Endodermal cell (in vitro differentiated cells): Measurements from ENCODE around the gene S100A12. TPM values are rescaled to one million over a fixed set of nuclear protein-coding genes. Genes with fewer than 3 reads are reported as not detected.

Experiments
- DNase-seq: peaks from one replicate; pipeline ENCODE4 v3.0.0-alpha.2; 2017
- H3K27ac ChIP-seq: 2 replicates; pipeline ENCODE4 v1.5.1; 2013; ENCODE audit warnings: mild to moderate bottlenecking, low read depth, low read length, moderate library complexity
- H3K27me3 ChIP-seq: 2 replicates; pipeline ENCODE4 v1.6.1; 2013; ENCODE audit warnings: mild to moderate bottlenecking, low read length, moderate library complexity; ENCODE audit not compliant: insufficient read depth, control insufficient read depth, poor library complexity, severe bottlenecking
- H3K36me3 ChIP-seq: 2 replicates; pipeline ENCODE4 v1.7.0; 2013; ENCODE audit warnings: mild to moderate bottlenecking, low read length, moderate library complexity; ENCODE audit not compliant: control insufficient read depth, insufficient read depth
- H3K4me1 ChIP-seq: one replicate; pipeline ENCODE4 v1.7.0; 2013; ENCODE audit warnings: low read length; ENCODE audit not compliant: control insufficient read depth, insufficient read depth
- H3K4me3 ChIP-seq: 2 replicates; pipeline ENCODE4 v1.5.1; 2013; ENCODE audit warnings: mild to moderate bottlenecking, low read length, moderate library complexity
- H3K9ac ChIP-seq: 2 replicates; pipeline ENCODE4 v1.6.1; 2013; ENCODE audit warnings: mild to moderate bottlenecking, low read length, moderate library complexity; ENCODE audit not compliant: poor library complexity, severe bottlenecking; ENCODE audit errors: extremely low read depth
- H3K9me3 ChIP-seq: 2 replicates; pipeline ENCODE4 v1.6.1; 2013; ENCODE audit warnings: mild to moderate bottlenecking, low read length, moderate library complexity; ENCODE audit not compliant: control insufficient read depth
- H3K27ac Mint-ChIP-seq: 2 replicates; pipeline ENCODE4 v1.8.0; 2020; ENCODE audit warnings: mixed read lengths
- H3K27me3 Mint-ChIP-seq: 2 replicates; pipeline ENCODE4 v1.8.0; 2021; ENCODE audit warnings: mild to moderate bottlenecking, mixed read lengths; ENCODE audit not compliant: insufficient read depth
- H3K36me3 Mint-ChIP-seq: 2 replicates; pipeline ENCODE4 v1.8.0; 2020; ENCODE audit warnings: low read depth, mixed read lengths
- H3K4me1 Mint-ChIP-seq: 2 replicates; pipeline ENCODE4 v1.8.0; 2020; ENCODE audit warnings: mixed read lengths
- H3K4me3 Mint-ChIP-seq: 2 replicates; pipeline ENCODE4 v1.8.0; 2020; ENCODE audit warnings: mild to moderate bottlenecking, moderate library complexity, mixed read lengths
- H3K9me3 Mint-ChIP-seq: 2 replicates; pipeline ENCODE4 v1.8.0; 2020; ENCODE audit warnings: mild to moderate bottlenecking, mixed read lengths
- CTCF ChIP-seq: fragments of 200-600 bp; sonication (generic); conservative IDR thresholded peaks from 2 replicates; pipeline ENCODE4 v1.5.0; 2021; ENCODE audit warnings: antibody characterized with exemption, mild to moderate bottlenecking
- WGBS, 2 experiments: methylation state at CpG; one replicate each; pipeline versions ENCODE4 v1.1.5 to v1.1.7; 2013; ENCODE audit warnings: missing lambda C conversion rate in 2 of 2, mixed read lengths in 1 of 2; ENCODE audit not compliant: insufficient coverage in 1 of 2, insufficient read length in 1 of 2; 5-methylcytosine and 5-hydroxymethylcytosine counted together
- total RNA-seq, 2 donors: library from RNA; stranded (reverse); fragmentation: NEBNext Ultra II Directional in 1 of 2; extraction: Animal tissue kit (Norgen Biotek cat#: 25700) in 1 of 2; gene quantifications; 2 replicates in 1 of 2; 3 replicates in 1 of 2; pipeline ENCODE4 v1.2.1, GENCODE V29; 2021

The S100A12 gene
- total RNA-seq, 2 donors from 2014 or later: not detected

DNA sequence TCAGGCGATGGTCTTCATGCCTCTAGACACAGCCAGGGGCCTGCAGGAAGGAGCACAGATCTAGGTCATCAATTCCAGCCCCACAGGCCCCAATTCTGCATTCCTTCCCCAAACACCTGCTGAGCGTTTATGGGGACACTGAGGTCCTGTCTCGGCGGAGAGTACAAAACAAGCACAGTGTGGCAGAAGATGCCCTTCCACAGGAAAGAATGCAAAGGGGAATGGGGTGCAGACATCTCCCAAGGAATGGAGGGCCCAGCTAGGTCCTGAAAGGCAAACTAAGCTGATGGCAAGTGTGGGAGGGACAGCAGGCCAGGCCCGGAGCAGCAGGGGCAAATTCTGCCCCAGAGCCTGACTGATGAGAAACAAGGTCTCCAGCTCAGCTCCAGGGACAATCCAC, 19.0 kb upstream of the S100A12 start:
- WGBS, 2 experiments: 74 to 84% methylated on average over 4 to 5 of the region's 5 CpGs
- Mint-ChIP-seq H3K27ac (no peak overlapping the region), H3K4me3 (no peak overlapping the region), H3K9me3 (no peaks in the 10 kb centered on the region), H3K36me3 (no peaks in the 10 kb centered on the region), H3K27me3 (peaks cover 7% of the 10 kb centered on the region), H3K4me1 (no peaks in the 10 kb centered on the region)
- Histone ChIP-seq H3K4me3 (no peak overlapping the region), H3K4me1 (no peaks in the 10 kb centered on the region), H3K36me3 (no peaks in the 10 kb centered on the region), H3K9me3 (no peaks in the 10 kb centered on the region), H3K9ac (no peak overlapping the region), H3K27me3 (no peaks in the 10 kb centered on the region), H3K27ac (no peak overlapping the region)
- peak; percentile 41 for DNase-seq
- no peak for TF ChIP-seq CTCF

GRCh38 chr1:153393926-153394325, 18.5 kb upstream of the S100A12 start:
- H3K27ac Mint-ChIP-seq: no peak overlapping the region
- TF ChIP-seq CTCF: peak; percentile 72
- H3K4me3 ChIP-seq: no peak overlapping the region
- no peak overlapping the region for H3K4me3 Mint-ChIP-seq
- H3K9ac ChIP-seq: no peak overlapping the region
- no peaks in the 10 kb centered on the region for H3K36me3 Mint-ChIP-seq
- no peak overlapping the region for H3K27ac ChIP-seq
- no peaks in the 10 kb centered on the region for H3K9me3 Mint-ChIP-seq
- no peaks in the 10 kb centered on the region for H3K27me3 ChIP-seq
- 80 to 88% methylated on average over 6 of the region's 6 CpGs for WGBS, 2 experiments
- no peaks in the 10 kb centered on the region for H3K4me1 Mint-ChIP-seq
- DNase-seq: peak; percentile 87
- H3K9me3 ChIP-seq: no peaks in the 10 kb centered on the region
- H3K27me3 Mint-ChIP-seq: peaks cover 7% of the 10 kb centered on the region
- no peaks in the 10 kb centered on the region for H3K4me1 ChIP-seq
- H3K36me3 ChIP-seq: no peaks in the 10 kb centered on the region

DNA sequence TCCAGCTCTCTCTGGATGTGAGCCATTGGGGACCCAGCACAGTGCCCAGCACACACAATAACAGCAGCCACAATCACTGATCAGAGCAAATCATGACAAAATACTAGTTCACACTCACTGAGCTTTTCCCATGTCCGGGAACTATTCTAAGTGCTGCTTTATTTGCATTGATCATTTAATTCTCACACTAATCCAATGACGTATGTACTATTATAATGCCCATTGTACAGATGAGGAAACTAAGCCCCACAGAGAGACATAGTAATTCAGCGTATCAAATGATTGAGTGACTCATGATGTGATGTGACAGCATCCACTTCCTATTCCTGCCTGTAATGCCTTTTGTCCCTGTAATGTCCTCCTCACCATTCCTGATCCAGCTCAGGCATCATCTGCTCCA, 17.4 kb upstream of the S100A12 start:
- Histone ChIP-seq H3K36me3 (no peaks in the 10 kb centered on the region), H3K4me3 (no peak overlapping the region), H3K27me3 (no peaks in the 10 kb centered on the region), H3K9me3 (no peaks in the 10 kb centered on the region), H3K9ac (no peak overlapping the region), H3K27ac (no peak overlapping the region), H3K4me1 (no peaks in the 10 kb centered on the region)
- H3K27me3 Mint-ChIP-seq: peaks cover 7% of the 10 kb centered on the region
- no peak overlapping the region for H3K27ac Mint-ChIP-seq
- no peaks in the 10 kb centered on the region for H3K36me3 Mint-ChIP-seq
- no peaks in the 10 kb centered on the region for H3K4me1 Mint-ChIP-seq
- no peak overlapping the region for H3K4me3 Mint-ChIP-seq
- no peaks in the 10 kb centered on the region for H3K9me3 Mint-ChIP-seq
- WGBS, 2 experiments: 92 to 100% methylated on average over 1 to 3 of the region's 3 CpGs
- no peak for DNase-seq
- no peak for TF ChIP-seq CTCF
